HG03280 (cell line): ENCODE measurements around the gene RETREG3.
"Not testable (repeated sequence)": the region's sequence is repeated elsewhere in the genome, so short reads cannot be mapped to it uniquely, and the experiment has no call there.

Experiments
- ATAC-seq: cut with Tn5 transposase; IDR thresholded peaks from one replicate; pipeline ENCODE4 v1.9.1; 2021; ENCODE audit warnings: mild to moderate bottlenecking, moderate library complexity; ENCODE audit not compliant: unreplicated experiment

Gene RETREG3

DNA sequence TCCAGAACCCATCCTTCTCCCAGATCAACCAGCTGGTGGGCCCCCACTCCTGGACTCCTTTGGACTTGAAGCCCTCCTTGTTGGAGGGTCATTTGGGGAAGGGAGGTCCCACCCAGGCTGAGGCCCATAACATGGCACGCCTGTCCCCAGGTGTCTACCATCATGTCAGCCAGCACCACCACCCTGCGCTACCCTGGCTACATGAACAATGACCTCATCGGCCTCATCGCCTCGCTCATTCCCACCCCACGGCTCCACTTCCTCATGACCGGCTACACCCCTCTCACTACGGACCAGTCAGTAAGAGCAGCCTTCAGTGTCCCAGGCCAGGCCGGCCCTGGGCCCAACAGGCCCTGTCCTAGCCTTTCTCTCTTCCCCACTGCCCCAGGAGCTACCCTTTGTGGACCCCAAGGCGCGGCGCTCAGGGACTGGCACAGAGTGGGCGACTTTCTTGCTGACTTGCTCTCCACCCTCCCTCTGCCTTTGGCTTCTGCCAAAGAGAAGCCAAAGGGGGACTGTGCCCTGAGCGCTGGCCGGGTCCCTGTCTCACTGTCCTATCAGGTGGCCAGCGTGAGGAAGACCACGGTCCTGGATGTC lies 4.6 kb upstream of the RETREG3 start:
- ATAC-seq, result no peak

DNA sequence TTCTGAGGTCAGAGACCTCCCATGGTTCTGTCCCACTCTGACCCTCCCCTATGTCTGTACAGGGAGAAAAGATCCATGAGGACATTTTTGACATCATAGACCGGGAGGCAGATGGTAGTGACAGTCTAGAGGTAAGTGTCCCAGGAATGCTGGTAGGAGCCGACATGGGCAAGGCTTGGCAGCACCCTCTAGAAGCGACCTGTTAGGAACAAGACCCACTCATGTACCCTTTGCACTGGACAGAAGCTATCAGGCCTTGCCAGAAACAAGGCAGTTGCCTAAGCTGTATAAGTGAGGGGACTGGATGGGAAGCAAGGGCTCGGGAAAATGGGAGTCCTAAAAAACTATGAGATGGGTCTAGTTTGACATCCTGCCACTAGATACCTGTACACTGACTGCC lies 2.8 kb upstream of the RETREG3 start:
- no peak for ATAC-seq

DNA sequence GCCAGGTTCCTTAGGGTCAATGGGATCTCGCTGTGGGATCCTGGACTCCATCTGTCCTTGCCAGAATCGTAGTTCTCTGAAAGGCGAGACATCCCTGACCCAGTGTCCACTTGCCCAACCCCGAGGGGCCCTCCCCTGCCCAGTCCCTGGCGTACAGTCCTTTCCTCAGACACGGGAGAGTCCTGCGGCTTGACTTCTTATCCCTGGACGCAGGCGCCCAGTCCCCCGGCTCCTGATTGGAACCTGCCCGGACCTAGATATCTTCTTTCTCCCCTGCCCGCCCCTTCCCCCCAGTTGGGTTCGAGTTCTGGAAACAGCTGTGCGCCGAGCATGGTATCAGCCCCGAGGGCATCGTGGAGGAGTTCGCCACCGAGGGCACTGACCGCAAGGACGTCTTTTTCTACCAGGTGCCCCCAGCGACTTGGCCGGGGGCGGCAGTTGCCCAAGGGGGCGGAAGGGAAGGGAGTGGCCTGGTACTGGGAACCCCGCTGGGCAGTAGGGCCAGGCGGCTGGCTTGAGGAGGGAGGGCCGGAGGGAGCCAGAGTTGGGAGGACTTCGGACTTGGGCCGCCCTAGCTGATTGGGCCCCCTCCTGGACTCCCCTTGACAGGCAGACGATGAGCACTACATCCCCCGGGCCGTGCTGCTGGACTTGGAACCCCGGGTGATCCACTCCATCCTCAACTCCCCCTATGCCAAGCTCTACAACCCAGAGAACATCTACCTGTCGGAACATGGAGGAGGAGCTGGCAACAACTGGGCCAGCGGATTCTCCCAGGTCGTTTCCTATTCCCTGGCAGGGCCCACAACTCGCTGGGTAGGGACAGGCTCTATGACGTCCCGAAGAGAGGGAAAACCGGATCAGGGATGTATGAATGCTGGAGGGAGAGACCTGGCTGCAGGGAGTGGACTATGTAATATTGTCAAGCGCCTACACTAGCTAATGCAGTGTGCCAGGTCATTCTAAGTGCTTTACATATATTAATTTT lies 934 bp upstream of the RETREG3 start:
- not testable (repeated sequence) for ATAC-seq

DNA sequence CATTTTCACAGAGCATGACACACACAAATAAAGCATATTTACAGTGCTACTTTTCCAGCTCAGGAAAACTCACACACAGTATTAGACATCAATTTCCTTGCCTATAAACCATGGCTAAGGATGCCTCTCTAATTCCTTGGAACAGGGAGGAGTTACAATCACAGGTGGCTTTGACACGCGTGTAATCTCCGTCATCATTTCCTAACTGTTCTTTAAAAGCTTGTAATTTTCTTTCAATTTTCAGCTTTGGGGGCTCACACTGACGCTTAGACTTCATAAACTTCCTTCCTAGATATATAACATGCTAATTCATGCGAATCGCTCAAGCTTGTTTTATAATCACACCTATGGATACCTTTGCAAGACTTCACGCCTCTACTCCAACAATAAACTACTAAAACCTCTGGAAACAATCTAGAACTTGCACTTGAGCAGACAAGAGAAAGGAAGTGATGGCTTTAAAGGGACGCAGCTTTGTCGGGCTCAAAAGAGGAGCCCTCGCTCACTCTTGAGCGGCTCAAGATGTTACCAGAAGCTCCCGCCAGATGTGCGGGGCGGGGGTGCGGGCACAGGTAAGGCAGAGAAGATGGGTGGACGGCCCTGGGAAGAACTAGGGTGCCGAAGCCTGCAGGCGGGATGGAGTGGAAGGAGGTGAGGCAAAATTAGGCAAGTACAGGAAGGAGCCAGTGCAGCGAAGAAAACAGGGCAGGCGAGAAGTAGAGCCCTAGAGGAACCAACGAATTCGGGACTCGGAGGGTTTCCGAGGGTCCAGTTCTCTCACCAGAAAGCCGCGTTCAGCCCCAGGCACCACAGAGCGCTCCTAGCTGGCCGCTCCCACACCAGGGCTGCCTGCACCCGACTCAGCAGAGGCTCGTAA lies 631 bp downstream of the RETREG3 start:
- peak; percentile 35 for ATAC-seq

DNA sequence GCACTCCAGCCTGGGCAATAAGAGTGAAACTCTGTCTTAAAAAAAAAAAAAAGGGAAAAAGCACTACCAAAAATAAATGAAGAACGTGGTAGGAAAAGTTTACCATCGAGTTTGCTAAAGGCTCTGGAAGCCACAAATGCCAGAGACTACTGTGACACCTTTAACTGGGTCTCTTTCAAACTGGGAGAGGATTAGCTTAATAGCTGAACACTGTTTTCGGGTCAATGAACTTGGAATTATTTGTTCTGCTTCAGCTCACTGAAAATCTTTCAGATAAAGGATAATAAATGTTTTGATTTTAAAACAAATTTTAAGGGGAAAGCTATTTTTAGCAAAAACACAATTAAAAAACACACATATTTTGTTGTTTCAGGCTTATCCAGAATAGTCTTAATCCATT lies 1.4 kb downstream of the RETREG3 start:
- ATAC-seq, result no peak

DNA sequence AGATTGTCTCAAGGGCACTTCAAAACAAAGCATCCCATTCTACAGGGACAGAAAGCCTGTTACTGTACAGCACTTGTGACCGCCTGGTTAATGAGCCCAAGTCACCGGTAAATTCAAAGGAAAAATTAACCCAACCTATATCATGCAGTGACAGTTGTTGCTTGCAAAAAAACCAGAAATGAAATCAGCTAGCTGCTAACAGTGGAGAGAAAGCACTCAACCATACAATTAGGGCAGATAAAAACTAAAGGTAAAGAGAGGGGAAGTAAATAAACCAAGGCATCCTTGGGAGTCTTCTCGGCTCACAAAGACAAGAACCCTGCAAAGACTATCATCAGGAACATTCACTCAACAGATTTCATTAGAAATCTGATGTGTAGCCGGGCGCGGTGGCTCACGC lies 5.9 kb downstream of the RETREG3 start:
- ATAC-seq, result no peak

DNA sequence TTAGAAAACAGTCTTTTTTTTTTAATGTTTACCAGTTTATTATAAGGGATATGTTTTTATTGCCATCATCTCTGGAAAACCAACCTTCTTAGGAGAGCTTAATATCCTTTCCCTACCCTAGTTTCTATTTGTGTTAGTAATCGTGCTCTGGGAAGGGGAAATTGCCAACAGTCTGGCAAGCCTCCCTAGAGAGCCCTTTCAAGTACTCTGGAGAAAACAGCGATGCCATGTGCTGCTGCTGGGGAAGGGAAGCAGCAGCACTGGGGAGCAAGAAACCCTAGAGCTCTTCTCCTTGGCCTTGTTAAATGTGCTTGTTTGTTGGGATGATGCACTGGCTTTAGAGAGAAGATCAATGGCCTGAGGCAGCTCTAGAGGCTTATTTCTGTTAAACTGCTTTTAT lies 10.3 kb downstream of the RETREG3 start:
- ATAC-seq, result no peak

DNA sequence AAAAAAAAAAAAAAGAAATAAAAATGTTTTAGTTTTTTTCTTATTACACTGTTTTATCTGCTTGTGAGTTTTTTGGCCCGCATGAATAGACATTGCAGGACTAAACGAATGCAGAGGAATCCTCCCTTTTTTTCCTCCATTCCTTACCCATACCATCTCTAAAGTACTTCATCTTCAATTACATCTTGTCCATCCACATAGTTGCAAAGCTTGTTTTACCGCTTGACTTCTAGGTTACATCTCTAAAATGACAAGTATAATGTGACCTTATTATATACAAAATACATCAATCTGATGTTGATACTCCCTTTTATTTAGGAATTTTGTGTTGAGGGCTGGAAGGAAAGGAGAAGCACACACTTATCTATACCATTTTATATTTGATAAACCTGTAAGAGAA lies 12.8 kb downstream of the RETREG3 start:
- ATAC-seq, result no peak

DNA sequence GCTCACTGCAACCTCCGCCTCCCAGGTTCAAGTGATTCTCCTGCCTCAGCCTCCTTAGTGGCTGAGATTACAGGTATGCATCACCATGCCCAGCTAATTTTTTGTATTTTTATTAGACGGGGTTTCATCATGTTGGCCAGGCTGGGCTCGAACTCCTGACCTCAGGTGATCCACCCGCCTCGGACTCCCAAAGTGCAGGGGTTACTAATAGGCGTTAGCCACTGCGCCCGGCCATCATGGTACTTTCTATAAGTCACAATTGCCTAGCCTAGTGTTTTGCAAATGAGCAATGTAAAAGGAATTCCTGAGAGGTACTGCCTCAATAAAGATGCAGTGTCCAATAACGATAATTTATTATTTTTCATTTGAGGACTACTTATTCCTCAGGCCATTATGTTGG lies 17.8 kb downstream of the RETREG3 start:
- no peak for ATAC-seq

DNA sequence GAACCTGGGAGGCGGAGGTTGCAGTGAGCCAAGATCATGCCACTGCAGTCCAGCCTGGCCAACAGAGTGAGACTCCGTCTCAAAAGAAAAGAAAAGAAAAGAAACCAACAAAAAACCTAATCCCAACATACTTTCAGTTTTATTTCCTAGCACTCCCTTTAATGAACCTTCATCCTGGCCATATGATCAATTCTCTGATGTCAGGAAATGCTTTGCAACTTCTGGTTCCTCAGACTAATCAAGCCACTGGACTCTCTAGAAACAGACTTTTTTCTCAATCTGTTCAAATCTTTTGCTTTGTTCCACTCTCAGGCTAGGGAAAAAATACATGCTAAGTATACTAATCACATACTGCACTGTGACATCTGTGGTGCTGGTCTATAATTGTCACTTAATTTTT lies 18.3 kb downstream of the RETREG3 start:
- ATAC-seq, result no peak

DNA sequence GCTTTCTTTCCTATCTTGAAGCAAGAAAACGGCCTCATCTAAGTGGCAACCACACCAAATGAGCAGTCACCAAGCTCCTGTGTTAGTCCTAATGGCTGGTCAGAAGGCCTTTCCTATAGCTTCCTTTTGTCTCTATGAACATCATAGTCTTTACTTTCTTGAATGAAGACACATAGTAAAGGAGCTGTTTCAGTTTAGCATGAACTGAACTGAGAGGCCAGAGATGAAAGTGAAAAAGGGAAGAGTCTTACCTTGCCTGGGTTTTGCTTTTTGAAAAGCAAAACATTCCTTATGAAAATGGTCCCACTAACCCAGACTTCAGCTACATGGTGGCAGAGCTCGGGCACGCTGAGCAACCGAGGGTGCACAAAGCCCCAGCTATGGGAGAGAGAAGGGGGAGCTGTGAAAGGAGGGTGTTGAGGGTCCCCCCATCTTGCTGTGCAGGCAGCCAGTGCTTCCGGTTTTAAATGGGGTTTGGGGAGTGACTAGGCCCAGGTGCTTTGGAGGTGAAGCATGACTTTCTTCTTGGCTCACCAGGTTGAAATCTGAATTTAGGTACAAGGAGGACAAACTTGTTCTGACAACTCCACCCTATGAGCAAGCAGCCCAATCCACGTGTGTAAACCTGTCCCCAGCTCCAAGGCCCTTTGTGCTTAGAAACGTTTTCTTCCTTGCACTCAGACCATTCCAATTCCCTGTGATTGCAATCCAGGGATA lies 22.5 kb downstream of the RETREG3 start:
- ATAC-seq, result no peak

DNA sequence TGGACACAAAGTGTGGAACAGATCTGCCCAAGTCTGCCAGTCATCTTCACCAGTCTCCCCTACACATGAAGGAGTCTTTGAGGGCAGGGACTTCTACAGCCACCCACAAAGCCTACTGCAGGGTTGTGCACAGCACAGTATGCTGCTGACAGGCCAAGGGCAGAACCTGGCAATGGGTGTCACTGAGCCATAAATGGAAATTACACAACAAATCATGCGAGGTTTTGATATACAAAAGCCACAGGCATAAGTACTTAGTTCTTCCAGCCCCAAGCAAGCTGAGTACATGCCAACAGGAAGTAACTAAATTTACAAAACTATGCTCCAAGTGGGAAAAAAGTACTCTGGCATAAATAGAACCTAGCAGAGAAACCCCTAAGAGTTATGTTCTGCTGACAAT lies 23.8 kb downstream of the RETREG3 start:
- no peak for ATAC-seq

DNA sequence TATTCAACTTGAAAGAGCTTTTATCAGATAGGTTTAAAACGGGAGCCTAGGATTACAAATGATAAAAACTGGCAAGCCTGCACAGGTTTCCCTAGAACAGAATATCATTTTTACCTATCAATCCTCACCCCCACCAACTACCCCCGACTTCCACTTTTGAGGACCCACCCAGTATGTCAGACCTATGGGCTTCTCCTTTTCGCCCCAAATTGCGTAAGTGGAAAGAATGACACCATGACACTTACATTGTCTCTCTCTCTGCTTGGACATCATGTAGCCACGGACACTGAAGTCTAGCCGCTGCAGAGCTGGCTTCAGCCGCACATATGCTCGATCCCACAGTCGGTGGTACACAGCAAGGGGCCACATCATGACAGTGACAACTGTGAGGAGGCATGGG lies 24.3 kb downstream of the RETREG3 start:
- ATAC-seq, result no peak

DNA sequence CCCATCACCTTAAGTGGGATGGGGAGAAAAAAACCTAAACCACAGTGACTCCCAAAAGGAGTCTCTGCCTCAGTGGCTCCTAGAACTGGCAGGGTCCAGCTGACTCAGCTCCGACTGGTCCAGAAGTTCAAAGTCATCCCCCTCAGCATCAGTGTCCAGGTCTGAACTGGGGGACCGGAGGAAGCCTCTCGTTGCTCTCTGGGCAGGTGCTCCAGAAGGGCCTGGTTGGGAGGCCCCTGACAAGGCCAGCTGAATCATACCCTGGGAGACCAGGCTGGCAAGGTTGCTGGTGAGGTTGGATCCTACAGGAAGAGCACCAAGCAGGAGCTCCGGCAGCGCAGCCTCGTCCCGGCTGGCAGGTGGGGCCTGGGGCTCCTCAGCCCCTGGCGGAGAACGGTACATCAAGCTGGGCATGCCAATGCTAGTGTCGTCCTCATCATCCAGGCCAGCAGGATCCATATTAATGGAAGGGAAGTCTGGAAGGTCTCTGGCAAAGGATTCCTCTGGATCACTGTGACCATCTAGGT lies 27.4 kb downstream of the RETREG3 start:
- no peak for ATAC-seq

DNA sequence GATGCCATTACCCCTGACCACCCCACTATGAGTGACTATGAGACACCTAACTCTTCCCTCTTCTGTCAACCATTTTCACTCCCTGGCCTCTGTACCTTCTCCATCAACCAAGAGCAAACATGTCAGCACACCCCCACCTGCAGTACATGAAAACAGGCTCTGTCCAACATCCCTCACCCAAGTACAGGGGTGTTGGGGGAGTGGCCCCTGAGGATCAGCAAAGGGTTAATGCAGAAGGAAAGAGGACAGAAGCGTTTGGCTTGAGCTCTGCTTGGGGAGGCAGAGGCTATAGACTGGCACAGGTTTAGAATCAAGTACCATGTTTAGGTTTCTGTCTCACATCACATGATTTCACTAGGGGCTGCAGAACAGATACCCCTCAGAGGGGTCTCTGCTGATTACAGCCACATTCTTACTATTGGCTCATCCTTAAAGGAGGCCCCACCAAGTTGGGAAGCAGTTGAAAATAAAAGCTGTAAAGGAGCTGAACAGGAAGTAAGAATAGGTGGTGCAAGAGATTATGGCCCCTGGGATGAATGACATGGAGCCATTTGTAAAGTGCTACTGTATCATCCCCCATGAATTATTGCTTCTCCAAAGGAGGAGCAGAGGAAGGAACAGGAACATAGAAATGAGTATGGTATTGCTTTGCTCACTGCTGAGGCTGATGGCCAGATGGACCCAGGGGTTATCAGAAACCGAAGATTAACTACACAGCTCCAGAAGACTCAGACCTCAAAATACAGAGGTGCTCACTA lies 29.2 kb downstream of the RETREG3 start:
- ATAC-seq, result no peak

DNA sequence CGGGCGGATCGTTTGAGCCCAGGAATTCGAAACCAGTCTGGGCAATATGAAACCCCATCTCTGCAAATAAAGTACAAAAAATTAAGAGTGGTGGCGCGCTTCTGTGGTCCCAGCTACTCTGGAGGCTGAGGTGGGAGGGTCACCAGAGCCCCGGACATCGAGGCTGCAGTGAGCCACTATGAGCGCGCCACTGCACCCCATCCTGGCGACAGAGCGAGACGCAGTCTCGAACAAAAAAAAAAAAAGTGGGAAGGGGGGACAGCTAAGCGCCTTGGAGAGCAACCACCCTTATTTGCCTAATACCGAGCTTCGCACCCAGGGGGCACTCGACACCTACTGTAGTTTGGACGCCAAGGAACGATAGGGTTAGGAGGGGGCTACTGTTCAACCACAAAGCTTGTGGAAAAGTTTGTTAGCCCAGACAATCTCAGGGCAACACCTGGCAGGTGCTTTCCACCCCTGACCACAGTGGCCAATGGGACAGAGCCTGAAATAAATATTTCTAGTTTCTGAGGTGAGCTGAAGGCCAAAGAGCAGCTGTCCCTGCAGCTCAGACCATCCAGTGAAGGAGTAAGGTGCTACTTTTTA lies 30.8 kb downstream of the RETREG3 start:
- peak; percentile 60 for ATAC-seq

DNA sequence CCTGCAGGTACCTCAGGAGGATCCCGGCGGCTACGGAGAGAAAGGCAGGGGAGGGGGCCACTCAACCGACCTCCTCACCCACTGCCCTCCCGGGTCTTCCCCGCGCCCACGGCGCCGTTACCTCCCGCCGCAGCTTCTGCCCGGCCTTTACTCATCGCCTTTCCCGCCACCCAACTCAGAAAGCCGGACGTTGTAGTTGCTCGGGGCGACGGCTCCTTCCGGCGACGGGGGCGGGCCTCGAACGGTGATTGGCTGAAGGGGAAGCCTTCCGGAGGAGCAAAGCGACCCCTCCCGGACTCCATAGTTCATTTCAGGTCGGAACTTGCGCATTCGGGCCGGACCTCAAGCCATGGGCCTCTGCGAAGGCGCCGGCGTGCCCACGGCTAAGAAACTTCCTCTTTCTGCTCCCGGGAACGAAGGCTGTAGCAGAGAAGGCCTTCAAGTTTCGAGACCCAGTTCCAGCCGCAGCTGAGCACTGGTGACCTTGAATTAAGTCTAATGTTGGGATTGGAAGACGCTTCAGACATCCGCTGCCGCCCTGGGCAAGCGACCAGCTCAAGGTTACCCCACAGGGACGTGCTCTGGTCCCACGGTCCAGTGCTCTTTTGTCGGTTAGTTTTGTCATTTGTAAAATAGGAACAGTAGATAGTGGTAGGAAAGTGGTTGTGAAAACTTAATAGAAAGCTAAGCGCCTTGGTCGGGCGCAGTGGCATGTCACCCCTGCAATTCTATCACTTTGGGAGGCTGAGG lies 31.5 kb downstream of the RETREG3 start, which contains the start of gene PSMC3IP:
Gene PSMC3IP (minus strand): TSS at position 198 of the 750 bp plus-strand sequence. CDS start 43 bp downstream, at position 155.
- peak; percentile 73 for ATAC-seq

DNA sequence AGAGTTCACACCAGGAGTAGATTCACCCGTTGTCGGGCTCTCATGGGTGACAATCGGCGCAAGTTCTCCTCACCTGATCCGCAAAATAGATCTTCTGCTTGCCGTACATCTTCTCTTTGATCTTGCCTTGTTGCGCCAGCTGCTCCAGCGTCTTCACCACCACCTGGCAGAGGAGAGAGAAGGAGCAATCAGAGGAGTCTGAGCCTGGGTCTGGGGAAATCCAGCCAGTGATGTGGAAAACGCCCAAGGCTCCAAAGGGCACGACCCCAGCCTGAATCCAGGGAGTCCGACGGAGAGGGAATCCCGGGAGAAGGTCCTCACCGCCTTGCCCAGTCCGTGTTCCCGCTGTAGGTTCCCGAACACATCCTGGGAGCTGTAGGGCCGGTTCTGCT lies 32.0 kb downstream of the RETREG3 start:
- no peak for ATAC-seq

DNA sequence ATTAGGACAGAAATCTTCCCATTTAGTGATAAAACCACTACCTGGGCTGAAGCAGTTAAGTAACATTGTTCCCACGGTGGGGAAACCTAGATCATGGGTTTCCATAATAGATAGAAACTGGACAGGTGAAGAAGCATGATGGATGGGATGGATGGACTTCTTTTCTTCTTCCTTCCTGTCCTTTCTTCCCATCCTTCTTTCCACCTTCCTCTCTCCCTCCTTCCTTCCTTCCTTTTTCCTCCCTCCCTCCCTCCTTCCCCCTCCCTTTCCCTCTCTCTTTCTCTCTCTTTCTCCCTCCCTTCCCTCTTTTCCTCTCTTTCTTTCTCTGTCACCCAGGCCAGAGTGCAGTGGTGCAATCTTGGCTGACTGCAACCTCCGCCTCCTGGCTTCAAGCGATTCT lies 34.7 kb downstream of the RETREG3 start:
- ATAC-seq, result no peak
